22Rv1 (cell line): Measurements from ENCODE around the gene NPPC.

Source experiments
- CTCF ChIP-seq: fragments of 450-650 bp; IDR thresholded peaks from 2 replicates; pipeline ENCODE4 v1.5.1; 2017; ENCODE audit warnings: mild to moderate bottlenecking
- ZFX ChIP-seq: fragments of 450-650 bp; IDR thresholded peaks from 2 replicates; pipeline ENCODE4 v1.6.1; 2017; ENCODE audit warnings: antibody characterized with exemption, borderline replicate concordance

DNA sequence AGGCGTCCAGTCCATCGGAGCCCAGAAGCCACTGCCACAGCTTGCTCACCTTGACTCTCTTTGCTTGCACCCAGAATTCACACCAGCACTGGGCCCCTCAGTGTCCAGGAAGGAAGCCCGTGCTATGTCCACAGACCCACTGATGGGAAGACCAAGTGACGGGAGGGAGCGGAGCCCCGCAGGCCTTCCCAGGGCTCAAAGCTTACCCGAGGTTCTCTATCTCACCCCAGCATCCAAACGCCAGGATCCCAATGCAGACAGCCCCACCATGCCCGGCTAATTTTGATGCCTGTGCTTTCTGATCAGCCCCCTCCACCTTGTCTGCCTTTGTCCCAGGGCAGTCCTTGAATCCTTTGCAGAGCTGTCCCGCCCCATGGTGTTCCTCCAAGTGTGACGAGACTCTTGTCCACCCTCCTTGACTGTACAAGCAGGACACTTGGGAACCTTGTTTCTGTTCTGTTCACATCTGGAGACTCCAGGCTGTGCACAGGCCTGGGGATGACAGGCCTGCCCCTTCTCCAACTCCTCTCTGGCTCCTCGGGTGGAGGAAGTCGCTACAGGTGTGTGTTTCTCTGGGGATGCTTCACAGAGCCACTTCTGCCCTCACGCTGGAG, 12.0 kb downstream of the NPPC start:
- TF ChIP-seq CTCF (no peak), ZFX (no peak)
